ENCODE measurements around the gene SPSB4.

The SPSB4 gene

GRCh38 chr3:141076036-141076773, 25.1 kb downstream of the SPSB4 start:
- no peak for DNase-seq (ENCODE audit: low read depth)

DNA sequence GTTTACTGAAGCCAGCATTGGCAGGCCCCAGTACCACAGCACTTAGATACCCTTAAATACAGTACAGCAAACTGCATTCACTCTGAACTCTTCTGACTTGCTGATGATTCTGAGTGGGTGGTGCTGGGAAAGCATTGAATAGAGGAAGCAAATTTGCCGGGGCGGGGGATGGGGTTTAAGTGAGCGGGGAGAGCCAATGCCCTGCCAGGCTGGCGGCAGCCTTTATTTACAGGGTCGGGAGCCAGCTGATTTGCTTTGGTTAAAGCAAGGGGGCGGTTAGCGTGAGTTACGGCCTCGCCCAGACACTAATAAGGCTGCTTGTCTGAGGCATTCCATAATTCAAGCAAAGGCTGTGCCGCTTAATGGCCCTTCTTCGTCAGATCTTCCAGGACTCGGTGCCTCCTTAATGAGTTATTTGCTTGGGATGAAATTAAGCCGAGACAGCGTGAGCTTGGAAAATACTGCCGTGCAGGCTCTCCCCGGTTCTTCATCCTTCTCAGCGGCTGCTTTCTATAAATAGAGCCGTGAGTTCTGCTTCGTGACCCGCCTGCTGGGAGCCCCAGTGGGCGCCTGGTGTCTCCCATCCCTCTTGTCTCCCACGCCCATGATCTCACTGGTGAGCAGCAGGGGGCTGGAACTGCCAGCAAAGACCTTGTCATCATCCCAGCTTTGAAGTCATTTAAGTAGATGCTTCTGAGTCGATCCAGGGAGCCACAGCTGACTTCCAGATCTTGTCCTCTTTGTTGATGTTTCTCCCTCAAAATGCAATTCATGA, 25.8 kb downstream of the SPSB4 start:
- DNase-seq (ENCODE audit: low read depth), result no peak

DNA sequence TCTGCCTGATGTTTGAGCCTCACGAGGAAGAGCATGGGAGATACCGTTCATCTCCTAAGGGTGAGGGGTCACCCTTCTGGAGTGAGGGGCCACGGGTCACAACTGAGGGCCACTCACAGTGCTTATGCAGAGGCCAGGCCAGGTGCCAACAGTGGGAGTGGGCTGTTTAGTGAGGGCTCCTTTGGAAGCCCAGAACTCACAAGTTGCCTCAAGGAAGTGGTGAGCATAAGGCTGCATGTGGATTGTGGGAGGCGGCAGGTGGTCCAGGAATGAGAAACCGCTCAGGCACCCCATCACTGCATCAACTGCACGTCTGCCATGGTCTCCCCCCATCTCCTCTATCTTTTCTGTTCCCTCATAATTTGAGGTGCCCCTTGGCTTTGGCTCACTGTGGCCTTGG, 26.5 kb downstream of the SPSB4 start:
- no peak for DNase-seq (ENCODE audit: low read depth)

GRCh38 chr3:141078200-141078599, 27.1 kb downstream of the SPSB4 start:
- no peak for DNase-seq (ENCODE audit: low read depth)

DNA sequence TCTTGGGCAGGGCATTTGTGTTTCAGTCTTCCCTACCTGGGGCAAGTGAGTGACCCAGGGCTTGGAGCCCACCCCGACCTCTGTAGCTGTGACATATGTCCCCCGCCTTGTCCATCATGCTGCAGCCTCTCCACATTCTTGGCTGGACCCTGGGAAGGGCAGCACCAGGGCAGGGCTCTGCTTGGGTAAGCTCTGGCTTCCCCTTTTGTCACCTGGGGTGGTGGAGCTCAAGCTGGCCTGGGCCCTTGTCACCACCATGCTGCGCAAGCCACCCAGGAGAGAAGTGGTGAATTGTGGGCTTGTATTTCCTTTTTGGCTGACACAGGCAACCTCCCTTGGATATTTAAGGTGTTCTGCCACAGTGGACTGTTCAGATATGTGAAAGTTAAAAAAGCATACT, 29.3 kb downstream of the SPSB4 start:
- DNase-seq (ENCODE audit: low read depth), result no peak

GRCh38 chr3:141081141-141081795, 30.1 kb downstream of the SPSB4 start:
- no peak for DNase-seq (ENCODE audit: low read depth)

DNA sequence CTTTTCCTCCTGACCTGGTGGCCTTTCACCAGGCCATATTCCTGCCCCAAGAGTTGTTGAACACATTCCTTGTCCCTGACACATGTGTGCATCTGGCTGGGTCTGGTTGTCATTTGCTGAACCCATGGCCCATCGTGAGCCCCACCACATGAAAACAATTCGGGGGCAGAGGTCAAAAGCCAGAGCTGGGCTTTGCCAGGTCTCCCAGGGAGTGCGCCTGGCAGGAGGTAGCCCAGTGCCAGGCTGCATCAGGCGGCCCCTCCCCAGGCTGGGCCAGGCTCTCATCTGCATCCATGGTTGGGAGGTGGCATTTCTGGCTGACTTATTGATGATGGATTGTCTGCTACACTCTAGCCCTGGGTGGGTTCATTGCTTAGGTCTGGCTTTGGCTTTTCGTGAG, 30.9 kb downstream of the SPSB4 start:
- DNase-seq (ENCODE audit: low read depth), result no peak

GRCh38 chr3:141083226-141083625, 32.1 kb downstream of the SPSB4 start:
- no peak for DNase-seq (ENCODE audit: low read depth)

- no peak for DNase-seq (ENCODE audit: low read depth)
Measured at GRCh38 chr3:141083836-141084649, 32.9 kb downstream of the SPSB4 start.

- no peak for DNase-seq (ENCODE audit: low read depth)
Measured at GRCh38 chr3:141085343-141086070, 34.4 kb downstream of the SPSB4 start.

GRCh38 chr3:141086188-141086587, 35.0 kb downstream of the SPSB4 start:
- no peak for DNase-seq (ENCODE audit: low read depth)

DNA sequence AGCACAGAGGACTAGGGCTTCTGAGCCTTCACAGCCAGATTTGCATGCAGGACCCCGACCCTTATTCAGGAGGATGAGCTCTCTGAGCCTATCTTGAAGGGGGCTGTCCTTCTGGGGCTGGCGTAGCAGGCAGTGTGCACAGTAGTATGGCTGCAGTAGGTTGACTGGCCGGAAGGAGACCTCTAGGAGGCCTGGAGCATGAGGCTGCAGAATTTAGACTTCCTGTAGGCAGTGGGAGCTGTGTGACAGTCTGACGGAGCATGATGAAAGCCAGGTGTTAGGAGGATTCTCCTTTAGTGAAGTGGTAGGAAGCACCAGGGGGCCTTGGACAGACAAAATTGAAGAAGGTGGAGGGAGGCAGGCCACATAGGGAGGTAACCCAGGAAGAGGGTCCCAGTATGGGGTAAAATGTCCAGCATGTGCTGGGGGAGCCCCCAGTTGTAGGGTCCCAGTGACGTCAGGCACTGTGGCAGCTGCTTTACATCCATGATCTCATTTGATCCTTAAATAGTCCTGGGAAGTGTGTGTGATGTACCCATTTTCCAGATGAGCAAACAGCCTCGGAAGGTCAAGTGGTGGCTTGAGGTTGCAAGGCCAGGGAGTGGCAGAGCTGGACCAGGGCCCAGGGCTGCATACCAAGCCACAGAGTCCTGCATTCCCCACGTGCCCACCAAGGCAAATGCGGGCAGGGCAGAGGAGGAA, 36.1 kb downstream of the SPSB4 start:
- no peak for DNase-seq (ENCODE audit: low read depth)

DNA sequence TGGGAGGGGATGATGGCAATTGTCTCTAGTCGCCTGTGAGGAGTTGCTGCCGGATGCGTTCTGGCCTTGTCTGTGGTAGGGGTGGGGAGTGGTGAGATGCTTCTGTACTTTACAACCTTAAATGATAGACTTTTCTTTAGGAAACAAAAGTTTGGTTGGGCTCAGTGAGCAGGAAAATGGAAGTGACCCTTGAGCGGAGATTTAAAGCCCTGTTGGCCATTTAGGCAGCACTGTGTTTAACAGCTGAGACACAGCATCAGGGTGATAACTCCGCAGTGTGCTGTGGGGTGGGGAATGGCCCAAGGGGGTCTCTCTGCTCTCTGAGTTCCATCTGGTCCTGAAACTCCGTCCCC, 36.6 kb downstream of the SPSB4 start:
- no peak for DNase-seq (ENCODE audit: low read depth)

DNA sequence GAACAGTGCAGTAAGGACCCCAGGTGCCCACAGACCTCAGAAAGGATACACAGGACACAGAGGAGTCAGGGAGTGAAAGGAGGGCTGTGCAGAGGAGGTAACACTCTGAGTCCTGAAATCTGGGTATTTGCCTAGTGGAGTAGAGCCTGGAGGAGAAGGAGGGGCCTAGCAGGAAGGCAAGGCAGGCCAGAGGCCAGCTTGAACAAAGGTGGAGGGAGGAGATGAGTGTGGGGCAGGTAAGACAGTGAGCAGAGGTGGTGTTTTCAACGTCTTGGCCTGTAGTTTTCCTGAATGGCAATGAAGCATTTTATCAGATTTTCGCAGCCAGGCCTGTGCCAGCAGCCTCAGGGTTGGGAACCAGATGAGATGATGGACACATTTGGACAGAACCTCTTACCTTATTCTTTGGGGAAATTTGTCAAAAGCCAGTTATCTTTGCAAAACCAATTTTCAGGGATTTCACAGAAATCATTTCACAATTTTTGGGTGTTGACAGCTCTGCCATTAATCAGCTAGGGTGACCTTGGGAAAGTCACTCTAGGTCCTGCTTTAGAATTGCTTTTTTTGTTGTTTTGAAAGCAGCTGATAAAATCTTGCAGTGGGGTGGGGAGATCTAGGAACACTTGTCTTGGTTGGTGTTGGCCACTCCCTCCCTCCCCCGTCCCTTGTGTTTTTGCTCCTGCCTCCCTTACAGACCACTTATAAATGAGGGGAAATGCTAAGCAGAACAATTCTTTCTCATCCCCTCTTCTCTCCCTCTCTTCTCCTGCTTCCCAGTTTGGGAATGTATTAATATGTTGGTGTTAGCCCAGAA, 38.4 kb downstream of the SPSB4 start:
- no peak for DNase-seq (ENCODE audit: low read depth)

- DNase-seq (ENCODE audit: low read depth), result no peak
Measured at GRCh38 chr3:141091426-141091825, 40.3 kb downstream of the SPSB4 start.

DNA sequence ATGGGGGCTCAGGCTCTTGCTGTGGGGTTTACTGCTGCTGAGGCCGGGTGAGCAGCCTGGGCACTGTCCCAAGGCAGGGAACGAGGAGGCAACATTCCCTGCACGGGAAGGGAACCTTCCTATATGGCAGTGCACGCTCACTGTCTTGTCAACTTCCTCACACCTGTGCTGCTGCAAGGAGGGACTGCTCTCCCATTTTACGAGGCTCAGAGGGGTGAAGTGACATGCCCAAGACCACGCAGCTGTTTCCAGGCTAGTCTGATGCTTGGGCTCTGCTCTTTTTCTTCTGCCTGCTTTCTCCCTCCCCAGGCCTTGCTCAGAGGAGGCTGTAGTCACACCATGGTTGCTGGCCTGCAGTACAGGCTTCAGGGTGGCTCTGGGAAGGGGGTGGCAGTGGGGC, 41.5 kb downstream of the SPSB4 start:
- no peak for DNase-seq (ENCODE audit: low read depth)

- no peak for DNase-seq (ENCODE audit: low read depth)
Measured at GRCh38 chr3:141093397-141093796, 42.2 kb downstream of the SPSB4 start.

DNA sequence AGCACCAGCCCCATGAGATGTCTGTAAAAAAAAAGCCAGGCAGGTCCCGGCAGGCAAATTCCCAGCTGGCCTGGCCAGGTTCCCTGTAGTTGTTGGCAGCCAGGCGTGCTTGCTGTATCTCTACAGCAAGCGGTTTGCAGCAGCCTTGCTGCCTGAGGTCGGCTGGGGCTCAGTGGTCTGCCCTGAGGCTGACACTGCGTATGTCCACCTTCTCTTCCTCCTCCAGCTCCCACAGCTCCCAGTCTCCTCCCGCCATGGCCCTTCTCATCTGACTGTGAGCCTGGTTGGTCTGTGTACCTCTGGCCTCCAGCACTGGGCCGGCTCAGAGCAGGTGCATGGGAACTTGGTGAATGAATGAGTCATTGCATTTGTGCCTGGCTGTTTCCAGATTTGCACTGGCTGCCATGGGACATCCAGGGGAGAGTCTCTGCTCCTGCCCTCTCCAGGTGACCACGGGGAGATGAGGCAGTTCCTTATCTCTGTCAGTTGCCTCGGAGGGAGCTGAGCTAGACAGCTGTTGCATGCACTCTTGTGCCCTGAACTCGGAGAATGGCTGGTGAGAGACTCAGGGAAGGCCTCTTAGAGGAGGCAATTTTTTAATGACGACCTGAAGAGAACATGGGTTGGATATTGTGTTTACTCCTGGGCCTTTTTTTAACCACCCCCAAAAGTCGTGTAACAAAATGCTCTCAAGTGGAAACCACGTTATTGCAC, 43.0 kb downstream of the SPSB4 start:
- DNase-seq (ENCODE audit: low read depth), result no peak

DNA sequence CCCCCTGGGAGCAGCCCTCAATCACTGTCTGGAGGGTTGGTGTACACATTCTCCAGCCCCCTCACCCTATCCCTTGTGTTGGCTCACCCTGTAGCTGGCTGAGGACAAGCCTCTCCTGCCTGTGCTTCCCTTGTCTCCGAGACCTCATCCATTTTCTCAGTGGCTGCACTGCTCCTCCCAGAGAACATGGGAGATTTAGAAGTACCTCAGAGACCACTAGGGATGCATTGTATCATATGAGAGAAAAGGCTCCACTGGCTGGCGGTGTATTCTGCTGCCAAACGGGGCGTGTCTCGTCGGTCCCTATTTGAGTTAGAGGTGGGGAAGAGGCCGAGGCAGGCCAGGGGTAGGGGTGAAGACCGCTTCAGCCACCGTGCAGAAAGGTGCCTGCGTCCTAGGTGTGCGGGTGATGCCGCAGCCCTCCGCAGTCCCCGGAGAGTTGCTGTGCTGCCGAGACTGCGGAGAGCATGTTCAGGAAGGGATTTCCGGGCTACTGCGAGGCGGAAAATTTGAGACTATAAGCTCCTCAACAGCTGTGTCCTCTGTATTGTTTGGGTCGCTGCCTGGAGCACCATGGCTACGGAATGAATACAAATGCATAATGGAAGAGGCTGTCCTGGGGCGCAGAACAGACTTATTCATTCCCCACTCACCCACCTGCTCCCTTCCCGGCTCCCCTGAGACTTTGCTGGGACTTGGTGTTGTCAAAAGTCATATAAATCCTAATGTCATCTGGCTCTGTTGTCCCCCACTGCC, 43.8 kb downstream of the SPSB4 start:
- DNase-seq (ENCODE audit: low read depth), result no peak
